GM12878 (cell line): ENCODE measurements around the gene HOXC5. TPM values are rescaled to one million over a fixed set of nuclear protein-coding genes. Genes with fewer than 3 reads are reported as not detected.

ENCODE experiments used
- ATAC-seq: fragments of 200-7000 bp; cut with Tn5 transposase; 3 replicates; pipeline ENCODE4 v1.9.1; 2020; ENCODE audit warnings: mild to moderate bottlenecking, moderate library complexity
- BruUV-seq: library from RNA; stranded (reverse); fragments of 400-500 nt; replicated peaks from 2 replicates; lab custom pipeline; 2021; lab: Mats Ljungman, UMichigan
- CTCF ChIA-PET: fragments of 300-600 bp; sonication (Branson Sonifier 250); formaldehyde crosslinking; extraction: SDS; loops from one replicate; lab custom pipeline; 2021; ENCODE audit warnings: inconsistent platforms; lab: Yijun Ruan, JAX
- POLR2A ChIA-PET: fragments of 350-600 bp; formaldehyde crosslinking; extraction: SDS; loops from one replicate; lab custom pipeline; 2021; ENCODE audit warnings: inconsistent platforms; lab: Charles Lee
- RAD21 ChIA-PET: fragments of 300-600 bp; sonication (Branson Sonifier 250); formaldehyde crosslinking; loops from one replicate; lab custom pipeline; 2023; ENCODE audit warnings: antibody characterized with exemption; ENCODE audit not compliant: unreplicated experiment; lab: Charles Lee
- SMC1A ChIA-PET: fragments of 300-600 bp; sonication (Branson Sonifier 250); formaldehyde crosslinking; loops from one replicate; lab custom pipeline; 2023; ENCODE audit not compliant: unreplicated experiment, uncharacterized antibody; lab: Charles Lee
- DNase-seq: peaks from one replicate; pipeline ENCODE4 v3.0.0-alpha.2; 2011; ENCODE audit warnings: low read depth, low spot score
- FAIRE-seq: peaks from 3 replicates; lab custom pipeline; 2011; peaks lifted over from hg19 to GRCh38; lab: Jason Lieb, UNC
- H2AFZ ChIP-seq: 2 replicates; pipeline ENCODE4 v1.6.0; 2011; ENCODE audit warnings: low read depth, low read length, control low read depth; ENCODE audit not compliant: control insufficient read depth
- H3K27ac ChIP-seq: 2 replicates; pipeline ENCODE4 v1.5.1; 2011; ENCODE audit warnings: control low read depth; ENCODE audit not compliant: control insufficient read depth, insufficient read depth
- H3K27me3 ChIP-seq, 2 experiments: replicated peaks in 1 of 2; 2 replicates each; pipeline versions ENCODE4 v1.6.0 to v1.6.1; 2011; ENCODE audit warnings: low read length in 1 of 2; ENCODE audit not compliant: control insufficient read depth in 2 of 2, insufficient read depth in 2 of 2
- H3K36me3 ChIP-seq, 2 experiments: 2 replicates each; pipeline ENCODE4 v1.5.1; 2011; ENCODE audit warnings: low read length in 1 of 2; ENCODE audit not compliant: control insufficient read depth in 2 of 2, insufficient read depth in 2 of 2
- H3K4me1 ChIP-seq: 2 replicates; pipeline ENCODE4 v1.6.1; 2011; ENCODE audit warnings: mild to moderate bottlenecking, low read length, moderate library complexity, mixed read lengths; ENCODE audit not compliant: control insufficient read depth, insufficient read depth
- H3K4me2 ChIP-seq: 2 replicates; pipeline ENCODE4 v1.6.0; 2011; ENCODE audit warnings: control low read depth; ENCODE audit not compliant: control insufficient read depth, insufficient read depth
- H3K4me3 ChIP-seq: fragments of 200-600 bp; sonication (generic); 2 replicates; pipeline ENCODE4 v1.5.1; 2016
- H3K79me2 ChIP-seq: 2 replicates; pipeline ENCODE4 v1.6.0; 2011; ENCODE audit warnings: low read length; ENCODE audit not compliant: control insufficient read depth, insufficient read depth
- H3K9ac ChIP-seq: 2 replicates; pipeline ENCODE4 v1.8.0; 2011; ENCODE audit warnings: low read length, control low read depth, mixed read lengths; ENCODE audit not compliant: control insufficient read depth, insufficient read depth
- H3K9me3 ChIP-seq: replicated peaks from 3 replicates; pipeline ENCODE4 v1.5.1; 2011; ENCODE audit warnings: mild to moderate bottlenecking, low read length; ENCODE audit not compliant: control insufficient read depth, insufficient read depth
- H4K20me1 ChIP-seq: 2 replicates; pipeline ENCODE4 v1.6.0; 2011; ENCODE audit not compliant: control insufficient read depth, insufficient read depth
- ATF3 ChIP-seq: IDR thresholded peaks from 2 replicates; pipeline ENCODE4 v1.6.1; 2011; ENCODE audit warnings: low read depth, mild to moderate bottlenecking, low read length, moderate library complexity, borderline replicate concordance; ENCODE audit errors: extremely low read depth
- CBX3 ChIP-seq: fragments of 200-600 bp; sonication (generic); IDR thresholded peaks from 2 replicates; pipeline ENCODE4 v1.6.1; 2016; ENCODE audit warnings: low read depth, borderline replicate concordance
- E4F1 ChIP-seq: fragments of 450-650 bp; IDR thresholded peaks from 2 replicates; pipeline ENCODE4 v1.6.1; 2018; ENCODE audit warnings: borderline replicate concordance, mild to moderate bottlenecking; ENCODE audit not compliant: partially characterized antibody
- EP300 ChIP-seq, 2 experiments: fragments of 150-350 bp in 1 of 2; IDR thresholded peaks; 2 replicates each; pipeline ENCODE4 v1.6.1; 2011 to 2012; ENCODE audit warnings: low read depth in 2 of 2, low read length in 2 of 2, borderline replicate concordance in 1 of 2, improper control_type of control experiment in 1 of 2, inconsistent platforms in 1 of 2; ENCODE audit not compliant: control insufficient read depth in 1 of 2
- HDAC2 ChIP-seq: fragments of 200-600 bp; sonication (generic); IDR thresholded peaks from 2 replicates; pipeline ENCODE4 v1.6.1; 2017
- HSF1 ChIP-seq: fragments of 150-350 bp; IDR thresholded peaks from 2 replicates; pipeline ENCODE4 v1.6.1; 2014; ENCODE audit warnings: mild to moderate bottlenecking, low read depth, low read length
- MXI1 ChIP-seq: fragments of 150-350 bp; IDR thresholded peaks from 2 replicates; pipeline ENCODE4 v1.6.1; 2011; ENCODE audit warnings: low read depth, mild to moderate bottlenecking, inconsistent platforms, low read length, improper control_type of control experiment
- MYC ChIP-seq: IDR thresholded peaks from 2 replicates; pipeline ENCODE4 v1.6.1; 2011; ENCODE audit warnings: mild to moderate bottlenecking, low read length, moderate library complexity, inconsistent platforms; ENCODE audit not compliant: insufficient read depth, insufficient replicate concordance, insufficient read length, severe bottlenecking
- ZBED1 ChIP-seq: IDR thresholded peaks from 2 replicates; pipeline ENCODE4 v1.6.1; 2016; ENCODE audit warnings: borderline replicate concordance
- WGBS: methylation state at CpG from one replicate; pipeline ENCODE4 v1.1.6; 2016; ENCODE audit warnings: low lambda C conversion rate; ENCODE audit not compliant: insufficient replicate concordance, insufficient coverage; ENCODE audit errors: missing lambda C conversion rate; 5-methylcytosine and 5-hydroxymethylcytosine counted together
- in situ Hi-C: fragments of 300-500 bp; cut with MboI; formaldehyde crosslinking; loops from 9 replicates; pipeline ENCODE4 v1.14.3; 2018; ENCODE audit warnings: mixed read lengths
- intact Hi-C: fragments of 100-400 bp; cut with micrococcal nuclease; formaldehyde crosslinking; loops from one replicate; pipeline ENCODE4 v1.14.2; 2022; ENCODE audit not compliant: unreplicated experiment
- polyA plus RNA-seq, 11 experiments: library from polyadenylated mRNA; depleted of rRNA in 4 of 11; unstranded in 6 of 11; stranded (reverse) in 5 of 11; fragments of >200 nt; fragmentation: Nextera tagmentation in 4 of 11; fragmentation: Illumina TruSeq in 1 of 11; extraction: Ambion mirVana in 4 of 11; extraction: Trizol in 1 of 11; gene quantifications; 1 replicate in 1 of 11; 2 replicates in 10 of 11; pipeline versions ENCODE4 v1.2.1 to v1.2.3, GENCODE V29; 2011 to 2016; ENCODE audit warnings: inconsistent platforms in 2 of 11, missing spikeins in 2 of 11, low read depth in 1 of 11
- total RNA-seq, 4 experiments: library from RNA; depleted of rRNA in 3 of 4; stranded (reverse); fragments of >200 nt in 3 of 4; fragmentation: Illumina TruSeq in 1 of 4; extraction: Trizol in 1 of 4; gene quantifications; 2 replicates each; pipeline versions ENCODE4 v1.2.1 to v1.2.3, GENCODE V29; 2013 to 2021

The HOXC5 gene
- total and polyA plus RNA-seq, 10 of the 15 experiments (the other 5 are each of a cell fraction or from before 2014, with no cell fraction given) = 0.11 TPM; not detected in 9

GRCh38 chr12:54019924-54020590 is 12.8 kb upstream of the HOXC5 start:
- FAIRE-seq (no peak), ATAC-seq (no peak), DNase-seq (no peak)
- H3K79me2 ChIP-seq = no peaks in the 10 kb centered on the region
- in situ Hi-C loops = loop anchor here (10.0 kb wide), 2 partner anchors 175 to 345 kb away; partner anchors contain the start of gene GPR84
- ChIA-PET RAD21 (no interaction called here), POLR2A (interaction anchor here (1.1 kb wide), 1 partner anchor 169 kb away, joined by 3 read pairs; the partner anchor contains the start of gene SMUG1), SMC1A (no interaction called here), CTCF (interaction anchor here (2.6 kb wide), 1 partner anchor 13 kb away, joined by 18 read pairs; no protein-coding TSS in a partner anchor)
- H3K4me2 ChIP-seq = no peak overlapping the region
- peaks cover 4 to 11% of the 10 kb centered on the region in 2 experiments for H3K27me3 ChIP-seq
- TF ChIP-seq ATF3 (no peak), E4F1 (no peak), ZBED1 (no peak), CBX3 (no peak), MYC (no peak), HSF1 (no peak), HDAC2 (no peak), MXI1 (no peak), EP300 (IDR thresholded peaks at IDR 0.05; ENCODE audit: borderline replicate concordance in 1 of 2, control insufficient read depth in 1 of 2, low read depth in 2 of 2, low read length in 2 of 2) (no peak)
- intact Hi-C loops = no loop called here
- BruUV-seq = no TSS peak
- H3K27ac ChIP-seq = no peak overlapping the region
- H3K4me1 ChIP-seq = peaks cover 21% of the 10 kb centered on the region
- WGBS = 68% methylated on average over 10 of the region's 10 CpGs
- no peaks in the 10 kb centered on the region; the same call in 1 of the 2 replicates for H4K20me1 ChIP-seq
- H2AFZ ChIP-seq = peak overlapping the region; percentile 19; the same call in 1 of the 2 replicates
- no peaks in the 10 kb centered on the region for H3K36me3 ChIP-seq
- no peak overlapping the region for H3K4me3 ChIP-seq
- H3K9ac ChIP-seq = no peak overlapping the region
- H3K9me3 ChIP-seq = no peaks in the 10 kb centered on the region
